Tracheal epithelial cell (primary cell): ENCODE measurements around the gene NEK4. TPM values are rescaled to one million over a fixed set of nuclear protein-coding genes. Genes with fewer than 3 reads are reported as not detected.

Experiments
- total RNA-seq: library from RNA; depleted of rRNA; stranded (reverse); fragments of >200 nt; gene quantifications from 2 replicates; pipeline ENCODE4 v1.2.1, GENCODE V29; 2014

NEK4 gene
- total RNA-seq: 20.5 and 24.7 TPM in 2 replicates

DNA sequence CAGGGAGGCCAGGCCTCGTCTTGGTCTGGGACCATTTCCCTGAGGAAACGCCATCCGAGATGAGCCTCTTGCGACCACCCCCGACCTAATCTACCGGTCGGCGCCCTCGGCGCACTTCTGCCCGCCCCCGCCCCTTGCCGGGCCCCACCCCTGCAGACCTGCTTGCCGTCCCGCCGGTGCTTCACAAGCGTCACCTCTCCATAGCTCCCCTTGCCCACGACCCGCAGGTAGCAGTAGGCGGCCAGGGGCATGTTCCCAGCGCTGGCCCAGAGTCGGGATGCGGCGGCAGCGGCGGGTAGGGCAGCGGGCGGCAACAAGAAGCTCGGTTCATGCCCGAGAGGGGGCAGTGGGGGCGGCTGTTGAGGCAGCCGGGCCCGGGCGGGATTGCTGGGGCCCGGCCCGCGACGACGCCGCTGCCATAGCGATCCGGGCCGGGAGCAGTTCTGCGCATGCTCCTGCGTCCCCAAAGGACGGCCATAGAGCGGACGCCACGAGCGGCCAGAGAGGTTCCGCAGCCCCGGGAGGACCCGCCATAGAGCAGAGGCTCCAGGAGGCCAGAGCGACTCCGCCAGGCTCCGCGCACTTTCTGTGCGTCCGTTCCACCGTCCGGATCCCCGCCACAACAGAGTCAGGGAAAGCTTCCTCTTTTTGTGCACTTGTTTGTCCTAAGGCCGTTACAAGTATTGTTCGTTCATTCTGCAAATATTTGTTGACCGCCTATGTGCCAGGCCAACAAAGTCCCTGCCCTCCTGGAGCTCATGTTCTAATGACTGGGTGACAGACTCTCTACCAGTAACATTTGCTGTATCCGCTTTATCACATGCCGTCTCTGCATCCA is at the start of gene NEK4:
Gene NEK4, minus strand, starts transcription at position 445 of the 838 bp plus-strand sequence. Its CDS starts 194 bp downstream, at position 251.

DNA sequence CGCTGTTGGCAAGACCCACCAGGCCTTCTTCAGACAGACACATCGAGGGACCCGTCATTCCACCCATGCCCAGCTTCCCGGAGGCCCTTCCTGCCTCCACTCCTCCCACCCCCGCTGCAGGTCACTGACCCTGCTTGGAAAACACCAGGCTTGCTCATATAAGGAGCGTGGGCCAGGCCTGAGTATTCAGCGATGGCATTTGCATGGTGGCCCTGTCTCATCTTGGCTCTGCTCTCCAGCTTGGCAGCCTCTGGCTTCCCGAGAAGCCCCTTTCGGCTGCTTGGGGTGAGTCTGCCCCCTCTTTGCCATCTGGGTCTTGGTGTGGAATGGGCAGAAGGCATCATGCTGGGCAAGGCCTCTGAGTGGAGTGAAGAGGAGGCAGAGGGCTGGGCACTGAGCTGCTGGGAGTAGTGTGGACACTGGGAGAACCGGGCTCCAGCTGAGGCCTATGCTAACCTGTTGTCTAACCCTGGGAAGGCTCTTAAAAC is 23.9 kb upstream of the NEK4 start, which contains the start of gene ITIH3:
Gene ITIH3, plus strand, starts transcription at position 185 of the 488 bp plus-strand sequence. Its CDS starts 8 bp downstream, at position 193.

DNA sequence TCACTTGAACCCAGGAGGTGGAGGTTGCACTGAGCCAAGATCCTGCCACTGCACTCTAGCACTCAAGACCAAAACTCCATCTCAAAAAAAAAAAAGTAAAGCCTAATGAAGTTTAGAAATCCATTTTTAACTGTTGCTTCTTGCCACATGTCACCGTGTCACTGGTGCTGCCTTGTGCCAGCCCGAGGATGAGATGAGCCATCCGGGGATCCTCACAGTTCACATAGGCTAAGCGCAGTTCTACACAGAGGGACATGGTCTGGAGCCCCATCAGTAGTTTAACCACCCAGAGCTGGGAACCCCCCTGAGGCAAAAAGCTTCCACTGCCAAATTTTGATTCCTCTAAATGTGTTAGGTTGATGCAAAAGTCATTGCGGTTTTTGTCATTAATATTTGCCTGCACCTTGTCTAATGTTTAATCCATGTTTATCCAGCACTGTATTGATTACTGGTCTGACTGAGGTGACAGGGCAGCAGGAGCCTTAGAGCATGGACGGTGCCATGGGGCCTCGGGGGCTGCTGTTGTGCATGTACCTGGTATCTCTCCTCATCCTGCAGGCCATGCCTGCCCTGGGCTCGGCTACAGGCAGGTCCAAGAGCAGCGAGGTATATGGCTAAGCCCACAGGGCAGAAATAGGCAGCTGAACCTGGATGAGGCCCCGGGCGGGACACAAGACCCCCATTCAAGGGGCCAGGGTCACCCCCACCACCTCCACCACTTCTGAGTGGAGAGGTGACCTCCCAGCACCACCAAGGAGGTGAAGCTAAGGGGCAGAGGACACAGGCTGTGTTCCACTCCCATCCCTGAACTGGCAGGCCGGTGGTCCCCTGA is 6.6 kb upstream of the NEK4 start, which contains the start of gene ITIH1:
Gene ITIH1, plus strand, starts transcription at position 473 of the 832 bp plus-strand sequence. Its CDS starts 17 bp downstream, at position 490.

DNA sequence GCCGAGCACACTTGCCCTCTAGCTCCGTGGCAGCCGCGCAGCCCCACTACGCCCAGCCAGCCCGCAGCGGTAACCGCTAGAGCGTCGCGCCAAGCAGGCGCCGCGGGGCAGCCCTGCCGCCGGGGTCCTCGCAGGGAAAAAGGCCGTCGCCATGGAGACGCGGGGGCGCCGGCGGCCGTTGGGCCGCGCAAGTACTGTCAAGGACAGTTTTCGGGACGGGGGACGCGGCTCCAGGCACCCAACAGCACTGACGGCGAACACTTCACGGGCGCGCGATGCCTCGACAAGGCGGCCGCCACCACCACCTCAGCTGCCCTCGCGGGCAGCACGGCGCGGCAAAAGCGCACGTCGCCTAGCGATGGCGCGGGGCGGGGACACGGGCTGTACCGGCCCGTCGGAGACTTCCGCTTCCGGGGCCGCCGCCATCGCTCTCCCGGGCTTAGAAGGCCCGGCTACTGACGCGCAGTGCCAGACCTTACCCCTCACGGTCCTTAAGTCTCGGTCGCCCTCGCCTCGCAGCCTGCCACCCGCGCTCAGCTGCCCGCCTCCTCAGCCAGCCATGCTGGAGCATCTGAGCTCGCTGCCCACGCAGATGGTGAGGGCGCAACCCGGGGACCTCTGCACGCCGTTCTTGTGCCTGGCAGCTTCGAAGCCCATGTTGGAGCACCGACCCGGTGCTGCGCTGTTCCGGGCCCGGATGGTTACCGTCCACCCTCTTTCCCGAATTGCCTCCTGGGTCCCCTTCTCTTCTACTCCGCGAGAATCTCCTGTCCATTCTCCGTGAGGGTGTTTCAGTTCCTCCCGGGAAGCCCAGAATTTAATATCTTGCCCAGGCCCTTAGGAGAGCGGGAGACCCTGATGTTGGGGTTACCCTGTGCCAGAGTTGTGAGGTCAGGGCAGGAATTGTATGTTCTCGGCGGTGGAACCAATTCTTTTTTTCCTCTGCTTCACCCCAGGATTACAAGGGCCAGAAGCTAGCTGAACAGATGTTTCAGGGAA is 64.8 kb downstream of the NEK4 start, which contains the start of the genes GLT8D1 and SPCS1:
Gene GLT8D1, minus strand, starts transcription at position 104 of the 999 bp plus-strand sequence. CDS start 5,331 bp downstream, outside the sequence.
Gene SPCS1, plus strand, starts transcription at position 419 of the 999 bp plus-strand sequence. Its CDS starts 141 bp downstream, at position 560.

DNA sequence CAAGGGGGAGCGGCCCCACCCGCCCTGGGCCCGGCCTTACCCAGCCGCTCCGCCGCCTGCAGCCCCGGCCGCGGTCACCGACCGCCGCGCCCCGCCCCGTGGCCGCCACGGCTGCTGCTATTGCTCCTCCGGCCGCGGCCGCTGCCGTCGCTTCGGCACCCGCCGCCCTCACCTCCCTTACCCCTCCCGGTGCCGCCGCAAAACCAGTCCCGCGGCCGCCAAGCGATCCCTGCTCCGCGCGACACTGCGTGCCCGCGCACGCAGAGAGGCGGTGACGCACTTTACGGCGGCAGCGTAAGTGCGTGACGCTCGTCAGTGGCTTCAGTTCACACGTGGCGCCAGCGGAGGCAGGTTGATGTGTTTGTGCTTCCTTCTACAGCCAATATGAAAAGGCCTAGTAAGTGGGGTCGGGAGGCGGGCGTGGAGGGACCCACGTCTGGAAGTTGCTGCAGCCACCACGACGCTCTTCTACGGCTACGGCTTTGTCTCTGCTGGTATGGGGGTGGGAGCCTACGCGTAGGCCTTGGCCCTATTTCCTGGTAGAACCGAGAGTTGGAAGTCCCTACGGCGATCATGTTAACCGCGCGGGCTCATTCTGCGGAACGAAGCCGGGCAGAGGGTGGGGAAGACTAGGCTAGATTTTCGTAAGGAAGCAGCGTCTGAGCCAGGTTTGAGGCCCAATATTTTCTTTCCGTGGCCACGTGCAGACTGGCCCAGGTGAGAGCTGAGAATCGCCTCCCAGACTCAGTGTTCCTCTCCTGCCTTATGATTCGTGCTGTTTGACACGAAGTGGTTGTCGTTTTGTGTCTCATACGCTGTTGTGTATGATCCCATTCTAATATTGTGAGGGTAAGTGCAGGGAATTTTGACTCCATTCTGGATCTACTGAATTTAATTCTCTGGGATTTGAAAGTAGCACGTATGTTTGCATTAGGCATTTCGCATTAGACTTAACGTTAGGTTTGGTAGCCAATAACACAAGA is 84.7 kb downstream of the NEK4 start, which contains the start of the genes GNL3 and PBRM1:
Gene GNL3, plus strand, starts transcription at position 324 of the 983 bp plus-strand sequence. Its CDS starts 61 bp downstream, at position 385.
Gene PBRM1, minus strand, starts transcription at position 205 of the 983 bp plus-strand sequence.

Other genes with a start within 250 kb of the NEK4 start
- gene NT5DC2, start 237.1 kb downstream of the NEK4 start, total RNA-seq: 26.2 and 30.8 TPM in 2 replicates
- 0.48 and 1.1 TPM in 2 replicates for gene UQCC5, start 234.3 kb downstream of the NEK4 start, total RNA-seq
- gene PBRM1, start 85.0 kb downstream of the NEK4 start, total RNA-seq: 48.0 and 78.2 TPM in 2 replicates
- gene GNL3, start 84.9 kb downstream of the NEK4 start, total RNA-seq: 202 and 315 TPM in 2 replicates
- 67.6 and 68.7 TPM in 2 replicates for gene GLT8D1, start 65.1 kb downstream of the NEK4 start, total RNA-seq
- gene SPCS1, start 64.8 kb downstream of the NEK4 start, total RNA-seq: 39.8 and 47.5 TPM in 2 replicates
- not detected in 2 replicates for gene ITIH1, start 6.7 kb upstream of the NEK4 start, total RNA-seq
- gene ITIH3, start 23.9 kb upstream of the NEK4 start, total RNA-seq: not detected in 2 replicates
- gene ITIH4, start 59.7 kb upstream of the NEK4 start, total RNA-seq: 1.1 and 1.9 TPM in 2 replicates
- gene MUSTN1, start 64.1 kb upstream of the NEK4 start, total RNA-seq: not detected in 2 replicates
- 16.4 and 19.5 TPM in 2 replicates for gene STIMATE, start 126.6 kb upstream of the NEK4 start, total RNA-seq